NCI-H1092 (cell line): ENCODE measurements around the gene OGDH.
"Not testable (repeated sequence)": the region's sequence is repeated elsewhere in the genome, so short reads cannot be mapped to it uniquely, and the experiment has no call there.

Experiments
- DNase-seq: peaks from one replicate; lab custom pipeline; 2025; lab: John Stamatoyannopoulos, UW

The OGDH gene

GRCh38 chr7:44706788-44707557, 100.5 kb downstream of the OGDH start:
- peak; percentile 30 for DNase-seq

- no peak for DNase-seq
Measured at GRCh38 chr7:44707558-44708230, 101.3 kb downstream of the OGDH start.

DNA sequence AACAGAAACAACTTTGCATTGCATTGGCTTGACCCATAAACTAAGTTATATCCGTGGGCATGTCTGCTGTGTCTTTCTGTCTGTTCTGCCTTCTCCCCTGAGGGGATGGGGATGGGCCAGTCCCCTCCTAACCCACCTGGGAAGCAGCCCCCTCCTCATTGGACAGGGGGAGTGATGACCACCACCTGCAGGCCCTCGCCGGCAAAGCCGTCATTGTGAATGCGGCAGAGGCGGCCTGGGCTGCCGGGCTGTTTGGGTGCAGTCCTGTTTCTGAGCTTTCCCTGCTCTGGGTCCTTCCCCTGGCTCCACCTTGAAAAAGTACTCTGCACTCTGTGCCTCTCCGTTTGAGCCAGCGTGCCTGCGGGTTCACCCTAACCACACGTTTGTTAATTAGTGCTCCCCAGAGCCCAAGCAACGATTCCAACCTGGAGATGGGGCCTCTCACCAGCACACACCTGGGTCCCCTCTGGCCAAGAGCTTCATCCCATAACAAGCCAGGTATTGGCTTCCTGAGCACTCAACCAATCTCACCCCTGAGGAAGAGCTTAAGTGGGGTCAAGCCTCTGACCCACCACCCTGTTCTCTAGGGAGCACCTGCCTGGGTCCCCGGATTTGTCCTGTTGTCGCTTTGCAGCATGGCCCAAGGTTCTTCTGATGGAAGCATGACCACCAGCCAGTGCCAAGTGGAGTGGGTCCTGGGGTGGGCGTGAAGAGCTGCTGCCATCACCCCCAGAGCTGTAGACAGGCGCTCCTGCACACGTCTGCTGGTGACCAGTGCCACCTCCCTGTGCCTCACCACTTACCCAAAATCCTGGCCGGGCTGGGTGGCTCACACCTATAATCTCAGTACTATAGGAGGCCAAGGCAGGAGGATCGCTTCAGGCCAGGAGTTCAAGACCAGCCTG, 102.8 kb downstream of the OGDH start:
- DNase-seq: no peak

- no peak for DNase-seq
Measured at GRCh38 chr7:44709945-44710596, 103.6 kb downstream of the OGDH start.

DNA sequence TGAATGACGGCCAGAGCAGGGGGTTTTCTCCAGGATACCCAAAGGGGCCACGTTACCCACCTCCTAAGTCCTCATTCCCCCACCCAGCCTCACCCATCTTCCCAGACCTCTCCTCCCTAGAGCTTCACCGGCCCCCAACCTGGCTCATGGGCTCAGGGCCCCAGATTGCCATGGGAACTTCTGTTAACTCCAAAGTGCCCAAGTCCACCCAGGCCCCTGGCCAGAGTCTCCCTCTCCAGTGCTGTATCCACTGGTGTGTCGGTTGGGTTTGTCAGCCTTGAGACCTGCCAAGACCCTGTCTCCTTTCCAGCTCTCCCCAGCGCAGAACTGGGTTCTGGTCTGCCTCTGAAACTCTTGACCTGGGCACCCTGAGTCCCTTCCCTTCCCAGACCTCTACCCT, 105.1 kb downstream of the OGDH start:
- DNase-seq: no peak

DNA sequence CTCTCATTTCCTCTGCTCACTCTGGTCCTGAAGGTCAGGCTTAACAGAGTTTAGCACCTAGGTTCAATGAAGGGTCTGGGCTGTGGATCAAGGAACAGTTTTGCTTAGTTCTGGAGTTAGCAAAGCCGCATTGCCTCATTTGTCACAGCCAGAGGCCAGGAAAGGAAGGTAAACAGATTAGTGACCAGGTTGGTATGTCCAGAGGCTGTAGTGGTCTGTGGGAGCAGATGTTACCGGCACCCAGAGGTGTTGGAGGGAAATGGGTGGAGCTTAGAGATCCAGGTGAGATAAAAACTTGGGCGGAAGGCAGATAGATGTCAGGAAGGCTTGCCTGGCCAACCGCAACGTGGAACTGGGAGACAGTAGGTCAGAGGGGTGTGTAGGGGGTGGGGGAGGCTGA, 105.6 kb downstream of the OGDH start:
- DNase-seq: no peak

DNA sequence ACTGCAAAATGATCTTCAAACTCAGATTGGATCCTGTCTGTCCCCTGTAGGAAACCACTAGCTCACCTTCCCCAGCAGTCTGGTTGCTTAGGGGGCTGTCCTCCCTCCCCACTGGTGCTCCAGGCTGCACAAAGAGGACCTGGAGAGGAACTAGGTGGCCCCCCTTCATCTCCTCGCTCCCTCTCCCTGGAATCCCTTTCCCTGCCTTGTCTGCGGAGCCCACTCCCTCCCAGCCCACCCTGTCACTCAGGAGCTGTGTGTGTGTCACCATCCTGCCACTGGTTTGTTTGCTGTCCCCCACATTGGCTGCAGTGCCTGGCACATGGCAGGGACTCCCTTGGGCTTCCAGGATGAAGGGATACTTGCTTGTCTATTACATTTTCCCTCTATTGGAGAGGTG, 106.7 kb downstream of the OGDH start:
- DNase-seq: no peak

DNA sequence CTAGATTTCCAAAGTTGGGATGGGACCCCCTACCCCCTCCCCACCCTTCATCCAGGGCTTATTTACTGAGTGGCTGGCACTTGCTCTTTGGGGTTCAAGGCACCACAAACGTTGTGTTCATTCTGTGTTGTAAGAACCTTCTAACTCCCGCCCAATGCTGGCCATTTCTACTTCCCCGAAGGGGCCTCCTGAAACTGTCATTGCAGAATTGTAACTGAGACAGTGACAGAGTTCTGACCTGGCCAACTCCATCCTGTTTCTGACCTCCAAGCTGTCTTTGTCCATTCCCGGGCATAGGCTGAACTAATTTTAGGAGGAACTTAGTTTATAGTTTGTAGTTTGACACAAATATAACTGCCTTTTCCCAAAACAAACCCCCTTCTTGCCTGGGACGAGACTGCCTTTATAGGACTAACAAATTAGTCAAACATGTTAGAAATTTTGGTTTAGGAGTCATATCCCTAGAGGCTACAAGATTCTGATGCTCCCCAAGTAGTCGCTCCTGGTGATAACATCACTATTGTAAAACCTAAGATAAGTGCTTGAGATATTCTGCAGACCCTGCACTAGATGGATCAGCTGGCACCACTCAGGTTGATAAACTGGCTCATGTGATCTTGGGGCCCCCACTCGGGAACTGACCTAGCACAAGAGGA, 107.4 kb downstream of the OGDH start:
- DNase-seq: no peak

- no peak for DNase-seq
Measured at GRCh38 chr7:44716205-44716604, 109.8 kb downstream of the OGDH start.

DNA sequence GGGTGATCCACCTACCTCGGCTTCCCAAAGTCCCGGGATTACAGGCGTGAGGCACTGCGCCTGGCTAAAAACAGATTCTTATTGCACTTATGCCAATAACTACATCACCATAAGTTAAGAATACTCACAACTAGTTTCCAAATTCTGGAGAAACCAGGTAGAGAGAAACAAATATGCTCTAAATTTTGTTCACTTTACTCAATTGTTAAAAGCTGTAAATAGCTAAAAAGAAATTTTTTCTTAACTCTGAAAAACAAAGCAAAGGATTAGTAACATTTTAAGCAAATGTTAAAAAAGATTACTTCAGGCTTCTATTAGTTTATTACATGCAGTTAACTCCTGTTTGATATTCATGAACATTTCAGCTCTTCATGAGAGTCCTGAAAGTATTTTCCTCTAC, 113.9 kb downstream of the OGDH start:
- DNase-seq: no peak

GRCh38 chr7:44724276-44724675, 117.8 kb downstream of the OGDH start:
- no peak for DNase-seq

DNA sequence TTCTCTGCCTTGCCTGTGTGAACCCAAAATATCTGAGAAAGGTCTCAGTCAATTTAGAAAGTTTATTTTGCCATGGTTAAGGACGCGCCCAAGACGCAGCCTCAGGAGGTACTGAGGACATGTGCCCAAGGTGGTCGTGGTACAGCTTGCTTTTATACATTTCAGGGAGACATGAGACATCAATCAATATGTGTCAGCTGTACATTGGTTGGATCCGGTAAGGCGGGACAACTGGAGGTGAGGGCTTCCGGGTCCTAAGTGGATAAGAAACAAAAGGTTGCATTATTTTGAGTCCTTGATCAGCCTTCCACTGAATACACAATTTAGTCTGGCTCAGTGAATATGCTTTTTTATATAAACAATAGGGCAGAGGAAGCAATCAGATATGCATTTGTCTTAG, 119.8 kb downstream of the OGDH start:
- not testable (repeated sequence) for DNase-seq

- DNase-seq: no peak
Measured at GRCh38 chr7:44727158-44727936, 120.9 kb downstream of the OGDH start.

- DNase-seq: no peak
Measured at GRCh38 chr7:44727937-44728262, 121.5 kb downstream of the OGDH start.

DNA sequence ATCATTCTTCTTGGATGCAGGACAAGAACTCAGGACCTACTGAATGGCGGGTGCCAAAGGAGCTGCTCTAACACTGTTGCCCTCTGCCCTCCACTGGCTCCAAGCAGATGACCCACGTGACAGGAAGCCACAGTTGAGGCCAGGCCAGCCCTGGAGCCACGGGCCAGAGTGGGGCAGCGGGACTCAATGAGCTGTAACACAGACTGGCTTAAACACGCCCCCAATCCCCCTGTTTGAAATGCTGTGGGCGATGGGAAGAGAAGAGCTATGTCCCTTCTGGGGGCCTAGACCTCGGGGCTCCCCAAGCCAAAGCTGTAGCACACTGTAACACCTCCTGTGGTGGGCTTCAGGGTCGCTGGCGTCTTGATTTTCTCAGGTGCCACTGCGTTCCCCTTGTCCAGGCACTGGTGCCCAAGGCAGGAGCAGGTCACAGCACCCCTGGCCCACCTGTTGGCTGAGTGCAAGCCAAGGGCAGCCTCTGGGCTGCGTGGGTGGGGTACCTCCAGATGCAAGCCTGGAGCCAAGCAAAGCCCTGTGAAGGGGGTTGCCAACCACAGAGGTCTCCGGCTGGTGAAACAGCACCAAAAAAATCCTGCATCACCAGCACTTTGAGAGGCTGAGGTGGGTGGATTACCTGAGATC, 123.6 kb downstream of the OGDH start:
- no peak for DNase-seq

DNA sequence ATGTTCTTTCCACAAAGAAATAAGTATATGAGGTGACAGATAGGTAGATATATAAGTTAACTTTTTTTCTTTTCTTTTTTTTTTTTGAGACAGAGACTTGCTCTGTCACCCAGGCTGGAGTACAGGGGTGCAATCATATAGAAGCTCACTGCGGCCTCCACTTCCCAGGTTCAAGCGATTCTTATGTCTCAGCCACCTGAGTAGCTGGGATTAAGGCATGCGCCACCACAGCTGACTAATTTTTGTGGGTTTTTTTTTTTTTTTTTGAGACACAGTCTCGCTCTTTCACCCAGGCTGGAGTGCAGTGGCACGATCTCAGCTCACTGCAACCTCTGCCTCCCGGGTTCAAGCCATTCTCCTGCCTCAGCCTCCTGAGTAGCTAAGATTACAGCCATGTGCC, 126.5 kb downstream of the OGDH start:
- DNase-seq: not testable (repeated sequence)

GRCh38 chr7:44733708-44734481, 127.5 kb downstream of the OGDH start:
- no peak for DNase-seq

DNA sequence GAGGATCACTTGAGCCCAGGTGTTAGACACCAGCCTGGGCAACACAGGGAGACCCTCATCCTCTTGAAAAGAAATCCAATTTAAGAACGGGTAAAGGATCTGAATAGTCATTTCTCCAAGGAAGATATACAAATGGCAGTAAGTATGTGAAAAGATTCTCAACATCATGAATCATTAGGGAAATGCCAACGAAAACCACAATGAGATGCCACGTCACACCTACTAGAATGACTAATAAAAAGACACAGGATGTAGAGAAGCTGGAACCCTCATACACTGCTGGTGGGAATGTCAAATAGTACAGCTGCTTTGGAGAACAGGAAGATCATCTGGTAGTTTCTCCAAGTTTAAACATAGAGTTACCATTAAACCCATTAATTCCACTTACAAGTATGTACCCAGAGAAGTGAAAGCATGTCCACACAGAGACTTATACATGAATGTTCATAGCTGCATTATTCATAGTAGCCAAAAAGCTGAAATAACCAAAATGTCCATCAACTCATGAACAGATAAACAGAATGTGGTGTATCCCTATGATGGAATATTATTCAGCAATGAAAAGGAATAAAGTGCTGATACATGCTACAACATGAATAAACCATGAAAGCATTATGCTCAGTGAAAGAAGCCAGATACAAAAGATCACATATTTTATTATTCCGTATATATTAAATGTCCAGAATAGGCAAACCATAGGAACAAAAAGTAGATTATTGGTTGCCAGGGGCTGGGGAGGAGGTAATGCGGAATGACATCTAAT, 129.2 kb downstream of the OGDH start:
- no peak for DNase-seq

- DNase-seq: no peak
Measured at GRCh38 chr7:44736896-44737295, 130.5 kb downstream of the OGDH start.
